ENCODE results near the gene ZNF451. TPM values are rescaled to one million over a fixed set of nuclear protein-coding genes. Genes with fewer than 3 reads are reported as not detected.

The ZNF451 gene
- total RNA-seq, 2 donors from 2014 or later = 30.3 to 35.0 TPM

- no peaks in the 10 kb centered on the region for H3K9me3 ChIP-seq
These were observed 47.4 kb downstream of the ZNF451 start for GRCh38 chr6:57137350-57137749.

DNA sequence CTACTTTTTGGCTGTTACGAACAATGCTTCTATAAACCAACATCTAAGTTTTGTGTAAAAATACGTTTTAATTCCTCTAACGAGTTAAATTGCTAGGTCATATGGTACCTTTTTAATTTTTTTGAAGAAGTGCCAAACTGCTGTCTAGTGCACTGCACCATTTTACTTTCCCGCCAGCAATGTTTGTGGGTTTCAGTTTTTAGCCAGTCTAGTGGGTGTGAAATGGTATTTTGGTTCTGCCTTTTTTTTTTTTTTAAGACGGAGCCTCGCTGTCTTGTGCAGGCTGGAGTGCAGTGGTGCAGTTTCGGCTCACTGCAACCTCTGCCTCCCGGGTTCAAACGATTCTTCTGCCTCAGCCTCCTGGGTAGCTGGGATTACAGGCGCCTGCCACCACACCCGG, 48.0 kb downstream of the ZNF451 start:
- intact Hi-C loops (cut with DNase I) = no loop called here
- TF ChIP-seq POLR2A (IDR thresholded peaks at IDR 0.05) (no peak), CTCF (IDR thresholded peaks at IDR 0.05) (no peak)
- DNase-seq = no peak
- WGBS, 2 donors = 90 to 97% methylated on average over 11 of the region's 11 CpGs
- Histone ChIP-seq H3K4me1 (no peaks in the 10 kb centered on the region), H3K36me3 (replicated peaks in 1 of 2; ENCODE audit: insufficient read depth in 1 of 2, low read depth in 2 of 2) (peaks cover 0 to 5% of the 10 kb centered on the region in 2 donors), H3K27me3 (no peaks in the 10 kb centered on the region), H3K9me3 (no peaks in the 10 kb centered on the region), H3K27ac (no peak overlapping the region), H3K4me3 (no peak overlapping the region)
- no peak for ATAC-seq

More at GRCh38 chr6:57137350-57137749, 47.4 kb downstream of the ZNF451 start:
- 91 to 92% methylated on average over 2 of the region's 2 CpGs for WGBS, 2 donors
- no peak for DNase-seq
- no peak for ATAC-seq
- TF ChIP-seq CTCF (IDR thresholded peaks at IDR 0.05) = no peak
- no peak for TF ChIP-seq POLR2A (IDR thresholded peaks at IDR 0.05)
- peaks cover 0 to 5% of the 10 kb centered on the region in 2 donors for H3K36me3 ChIP-seq (replicated peaks in 1 of 2; ENCODE audit: insufficient read depth in 1 of 2, low read depth in 2 of 2)
- intact Hi-C loops (cut with DNase I) = no loop called here
- H3K4me1 ChIP-seq = no peaks in the 10 kb centered on the region
- no peak overlapping the region for H3K4me3 ChIP-seq
- no peak overlapping the region for H3K27ac ChIP-seq
- no peaks in the 10 kb centered on the region for H3K27me3 ChIP-seq

DNA sequence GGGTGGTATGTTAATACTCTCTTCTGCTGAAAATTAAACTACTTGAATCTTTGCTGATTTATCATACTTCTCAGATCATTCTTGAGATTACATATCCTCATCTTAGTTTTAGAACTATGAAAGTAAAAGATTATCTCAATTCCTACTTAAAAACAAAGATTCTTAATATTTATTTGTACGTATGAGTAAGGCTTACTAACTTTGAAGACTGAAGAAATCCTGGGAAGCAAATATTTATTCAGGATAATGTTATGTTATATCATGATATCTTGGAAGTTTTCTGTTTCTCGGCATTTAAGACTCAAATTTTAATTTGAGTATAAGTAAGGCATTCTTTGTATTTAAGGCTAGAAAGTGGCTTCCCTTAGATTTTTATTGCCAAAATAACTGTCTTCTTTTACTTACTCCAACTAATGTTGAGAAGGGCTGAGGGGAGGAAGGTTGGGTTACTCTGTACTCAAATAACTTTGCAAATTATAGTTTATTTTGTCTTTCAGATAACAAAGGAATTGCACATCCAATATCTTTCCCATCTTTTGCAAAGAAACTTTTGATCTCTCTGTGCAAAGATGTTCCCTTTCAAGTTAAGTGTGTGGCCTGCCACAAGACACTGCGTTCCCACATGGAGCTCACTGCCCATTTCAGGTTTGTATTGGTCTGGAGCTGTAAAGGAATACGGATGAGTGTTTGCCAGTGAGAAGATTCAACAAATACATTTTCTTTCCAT, 51.6 kb downstream of the ZNF451 start:
- intact Hi-C loops (cut with DNase I) = no loop called here
- TF ChIP-seq POLR2A (IDR thresholded peaks at IDR 0.05) (no peak), CTCF (IDR thresholded peaks at IDR 0.05) (no peak)
- 90 to 92% methylated on average over 4 of the region's 4 CpGs for WGBS, 2 donors

DNA sequence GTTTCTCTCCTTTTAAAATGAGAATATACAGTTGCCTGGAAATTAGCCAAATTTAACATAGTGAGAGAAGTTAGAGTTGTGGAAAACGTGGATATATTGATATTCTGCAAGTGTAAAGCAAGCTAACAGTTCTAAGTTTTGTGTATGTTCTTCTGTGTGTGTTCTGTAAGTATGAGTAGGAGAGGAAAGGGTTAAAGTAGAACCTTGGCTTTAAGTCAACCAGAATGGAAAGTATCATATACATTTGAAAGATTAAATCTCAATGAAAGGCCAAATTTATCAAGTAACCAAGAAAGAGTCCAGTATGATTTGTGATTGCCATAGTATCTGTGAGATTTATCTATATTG, 52.2 kb downstream of the ZNF451 start:
- WGBS, 2 donors = 77 to 79% methylated on average over 1 of the region's 1 CpG
- no peak for DNase-seq
- no peak for ATAC-seq

More for the DNA sequence above, 51.6 kb downstream of the ZNF451 start:
- DNase-seq = no peak
- H3K27ac ChIP-seq = no peak overlapping the region
- no peaks in the 10 kb centered on the region for H3K4me1 ChIP-seq
- no peaks in the 10 kb centered on the region for H3K27me3 ChIP-seq
- H3K36me3 ChIP-seq (replicated peaks in 1 of 2; ENCODE audit: insufficient read depth in 1 of 2, low read depth in 2 of 2) = peaks cover 0 to 8% of the 10 kb centered on the region in 2 donors
- H3K4me3 ChIP-seq = no peak overlapping the region
- no peak for ATAC-seq
- no peaks in the 10 kb centered on the region for H3K9me3 ChIP-seq

More for the DNA sequence above, 52.2 kb downstream of the ZNF451 start:
- Histone ChIP-seq H3K27me3 (no peaks in the 10 kb centered on the region), H3K4me1 (no peaks in the 10 kb centered on the region), H3K36me3 (replicated peaks in 1 of 2; ENCODE audit: insufficient read depth in 1 of 2, low read depth in 2 of 2) (peaks cover 0 to 8% of the 10 kb centered on the region in 2 donors), H3K4me3 (no peak overlapping the region), H3K27ac (no peak overlapping the region), H3K9me3 (no peaks in the 10 kb centered on the region)
- intact Hi-C loops (cut with DNase I) = no loop called here
- TF ChIP-seq POLR2A (IDR thresholded peaks at IDR 0.05) (no peak), CTCF (IDR thresholded peaks at IDR 0.05) (no peak)
